Measurements from ENCODE around the gene RAMP3. TPM values are rescaled to one million over a fixed set of nuclear protein-coding genes. Genes with fewer than 3 reads are reported as not detected.

RAMP3 gene
- total RNA-seq, 5 donors from 2014 or later (not counting 1 experiment from before 2014, with no cell fraction given), result 0.19 to 0.63 (median 0.45) TPM; not detected in 1

- 87% methylated on average over 14 of the region's 15 CpGs for WGBS (ENCODE audit: insufficient coverage)
These were observed 33.0 kb downstream of the RAMP3 start for GRCh38 chr7:45190406-45191165.

DNA sequence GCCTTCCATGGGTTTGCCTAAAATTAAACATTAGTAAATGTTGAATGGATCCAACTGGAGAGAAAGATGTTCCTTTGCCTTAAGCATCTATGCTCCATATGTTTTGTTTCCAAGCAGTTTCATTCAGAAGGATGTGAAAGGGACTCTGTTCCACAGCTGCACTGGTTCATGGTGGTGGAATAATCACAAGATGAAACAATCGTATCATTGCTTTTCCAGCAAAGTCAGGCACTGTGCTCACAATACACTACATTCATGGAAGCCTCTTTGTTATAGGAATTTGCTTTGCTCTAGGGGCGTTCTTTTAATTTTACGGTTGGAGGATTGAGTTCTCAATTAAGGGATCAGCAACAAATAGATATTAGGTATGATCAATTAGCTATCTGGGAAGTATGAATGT lies 33.8 kb downstream of the RAMP3 start:
- Histone ChIP-seq H3K27ac (ENCODE audit: low read length) (no peak overlapping the region), H3K4me3 (ENCODE audit: control insufficient read depth in 1 of 2, extremely low read depth in 1 of 2, low read length in 1 of 2) (no peak overlapping the region), H3K9me3 (no peaks in the 10 kb centered on the region), H3K4me1 (ENCODE audit: control insufficient read depth in 1 of 2, extremely low read depth in 1 of 2, insufficient read depth in 2 of 2, low read length in 2 of 2) (no peaks in the 10 kb centered on the region), H3K36me3 (ENCODE audit: control insufficient read depth in 2 of 2, extremely low read depth in 1 of 2, insufficient read depth in 1 of 2, low read length in 1 of 2) (no peaks in the 10 kb centered on the region), H3K27me3 (replicated peaks in 1 of 2; ENCODE audit: control insufficient read depth in 2 of 2, extremely low read depth in 1 of 2, insufficient read depth in 2 of 2, low read length in 1 of 2) (peaks cover 0 to 47% of the 10 kb centered on the region in 2 experiments)
- Mint-ChIP-seq H3K4me1 (no peaks in the 10 kb centered on the region), H3K4me3 (no peak overlapping the region), H3K27me3 (peaks cover 20 to 22% of the 10 kb centered on the region in 2 donors), H3K9me3 (no peaks in the 10 kb centered on the region), H3K27ac (no peak overlapping the region), H3K36me3 (no peaks in the 10 kb centered on the region)
- POLR2A ChIA-PET, result no interaction called here
- CTCF ChIA-PET, result no interaction called here
- DNase-seq (no peak), ATAC-seq (replicated peaks in 1 of 4) (no peak)
- WGBS (ENCODE audit: insufficient coverage), result no CpG with 5 or more reads among the region's 3 CpGs

More at GRCh38 chr7:45190406-45191165, 33.0 kb downstream of the RAMP3 start:
- H3K4me3 ChIP-seq (ENCODE audit: control insufficient read depth in 1 of 2, extremely low read depth in 1 of 2, low read length in 1 of 2), result no peak overlapping the region
- Mint-ChIP-seq H3K4me1 (no peaks in the 10 kb centered on the region), H3K27ac (no peak overlapping the region), H3K9me3 (no peaks in the 10 kb centered on the region), H3K27me3 (peaks cover 19 to 20% of the 10 kb centered on the region in 2 donors), H3K36me3 (no peaks in the 10 kb centered on the region), H3K4me3 (no peak overlapping the region)
- H3K27ac ChIP-seq (ENCODE audit: low read length), result no peak overlapping the region
- H3K36me3 ChIP-seq (ENCODE audit: control insufficient read depth in 2 of 2, extremely low read depth in 1 of 2, insufficient read depth in 1 of 2, low read length in 1 of 2), result no peaks in the 10 kb centered on the region
- no peaks in the 10 kb centered on the region for H3K9me3 ChIP-seq
- no peak for ATAC-seq (replicated peaks in 1 of 4)
- ChIA-PET POLR2A (no interaction called here), CTCF (interaction anchor here in 1 of 2 donors (0.7 kb wide), 1 partner anchor 454 kb away, joined by 3 read pairs; no protein-coding TSS in a partner anchor)
- H3K4me1 ChIP-seq (ENCODE audit: control insufficient read depth in 1 of 2, extremely low read depth in 1 of 2, insufficient read depth in 2 of 2, low read length in 2 of 2), result no peaks in the 10 kb centered on the region
- peaks cover 0 to 50% of the 10 kb centered on the region in 2 experiments for H3K27me3 ChIP-seq (replicated peaks in 1 of 2; ENCODE audit: control insufficient read depth in 2 of 2, extremely low read depth in 1 of 2, insufficient read depth in 2 of 2, low read length in 1 of 2)
- no peak for DNase-seq

- no peaks in the 10 kb centered on the region for H3K36me3 ChIP-seq (ENCODE audit: control insufficient read depth in 2 of 2, extremely low read depth in 1 of 2, insufficient read depth in 1 of 2, low read length in 1 of 2)
- no peak overlapping the region for H3K4me3 ChIP-seq (ENCODE audit: control insufficient read depth in 1 of 2, extremely low read depth in 1 of 2, low read length in 1 of 2)
- no peak overlapping the region for H3K4me3 Mint-ChIP-seq
- H3K27ac ChIP-seq (ENCODE audit: low read length), result no peak overlapping the region
- WGBS (ENCODE audit: insufficient coverage), result 24% methylated on average over 3 of the region's 11 CpGs
- POLR2A ChIA-PET, result no interaction called here
- H3K27me3 Mint-ChIP-seq, result peaks cover 13 to 26% of the 10 kb centered on the region in 2 donors
- CTCF ChIA-PET, result no interaction called here
- ATAC-seq (replicated peaks in 1 of 4), result no peak
- no peaks in the 10 kb centered on the region for H3K4me1 Mint-ChIP-seq
- H3K4me1 ChIP-seq (ENCODE audit: control insufficient read depth in 1 of 2, extremely low read depth in 1 of 2, insufficient read depth in 2 of 2, low read length in 2 of 2), result no peaks in the 10 kb centered on the region
- H3K27ac Mint-ChIP-seq, result no peak overlapping the region
- no peak for DNase-seq
- peaks cover 0 to 42% of the 10 kb centered on the region in 2 experiments for H3K27me3 ChIP-seq (replicated peaks in 1 of 2; ENCODE audit: control insufficient read depth in 2 of 2, extremely low read depth in 1 of 2, insufficient read depth in 2 of 2, low read length in 1 of 2)
- H3K9me3 ChIP-seq, result no peaks in the 10 kb centered on the region
- no peaks in the 10 kb centered on the region for H3K9me3 Mint-ChIP-seq
- H3K36me3 Mint-ChIP-seq, result no peaks in the 10 kb centered on the region
These were observed 35.0 kb downstream of the RAMP3 start for GRCh38 chr7:45192621-45193041.

- Mint-ChIP-seq H3K27ac (no peak overlapping the region), H3K4me3 (no peak overlapping the region), H3K27me3 (peaks cover 13 to 26% of the 10 kb centered on the region in 2 donors), H3K9me3 (no peaks in the 10 kb centered on the region), H3K36me3 (no peaks in the 10 kb centered on the region), H3K4me1 (no peaks in the 10 kb centered on the region)
- CTCF ChIA-PET, result no interaction called here
- Histone ChIP-seq H3K27me3 (replicated peaks in 1 of 2; ENCODE audit: control insufficient read depth in 2 of 2, extremely low read depth in 1 of 2, insufficient read depth in 2 of 2, low read length in 1 of 2) (peaks cover 0 to 35% of the 10 kb centered on the region in 2 experiments), H3K36me3 (ENCODE audit: control insufficient read depth in 2 of 2, extremely low read depth in 1 of 2, insufficient read depth in 1 of 2, low read length in 1 of 2) (no peaks in the 10 kb centered on the region), H3K4me3 (ENCODE audit: control insufficient read depth in 1 of 2, extremely low read depth in 1 of 2, low read length in 1 of 2) (no peak overlapping the region), H3K4me1 (ENCODE audit: control insufficient read depth in 1 of 2, extremely low read depth in 1 of 2, insufficient read depth in 2 of 2, low read length in 2 of 2) (no peaks in the 10 kb centered on the region), H3K9me3 (no peaks in the 10 kb centered on the region), H3K27ac (ENCODE audit: low read length) (no peak overlapping the region)
- DNase-seq, result no peak
- WGBS (ENCODE audit: insufficient coverage), result 90% methylated on average over 4 of the region's 4 CpGs
- POLR2A ChIA-PET, result no interaction called here
- ATAC-seq (replicated peaks in 1 of 4), result no peak
These were observed 36.2 kb downstream of the RAMP3 start for GRCh38 chr7:45193828-45194227.

DNA sequence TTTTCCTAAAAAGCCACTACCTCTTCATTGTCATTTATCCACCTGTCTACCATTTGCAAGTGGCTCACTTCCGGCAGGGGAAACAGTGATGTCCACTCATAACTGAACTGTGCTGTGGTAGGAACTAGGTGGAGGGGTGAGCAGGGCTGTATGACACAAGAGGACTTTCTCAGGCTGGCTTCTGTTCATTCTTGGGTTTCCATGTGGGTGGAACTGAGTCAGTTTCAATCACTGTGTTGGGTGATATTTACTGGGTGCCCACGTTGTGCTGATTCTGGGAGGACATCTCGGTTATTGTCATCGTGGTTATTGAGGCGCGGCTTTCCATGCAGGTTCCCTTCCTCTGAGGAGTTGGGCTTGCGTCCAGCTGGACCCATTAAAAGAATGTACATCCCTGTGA lies 38.8 kb downstream of the RAMP3 start:
- WGBS (ENCODE audit: insufficient coverage), result 7% methylated on average over 5 of the region's 7 CpGs

DNA sequence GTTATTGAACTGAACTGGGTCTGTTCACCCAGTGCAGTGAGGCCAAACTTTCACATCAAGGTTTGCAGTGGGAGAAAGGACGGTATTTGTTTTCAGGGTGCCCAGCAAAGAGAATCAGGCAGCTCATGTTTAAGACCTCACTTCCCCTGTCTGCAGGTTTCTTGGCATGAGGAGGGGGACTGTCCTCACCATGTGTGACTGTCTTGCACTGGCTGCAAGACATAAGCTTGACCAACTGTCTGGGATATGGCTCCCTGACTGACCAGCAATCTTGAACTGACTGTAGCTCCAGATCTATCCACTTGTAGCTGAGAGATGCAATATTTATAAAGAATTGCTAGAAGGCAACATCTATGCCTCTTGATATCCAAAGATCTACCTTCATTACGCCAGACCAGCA lies 39.9 kb downstream of the RAMP3 start:
- Histone ChIP-seq H3K4me3 (ENCODE audit: control insufficient read depth in 1 of 2, extremely low read depth in 1 of 2, low read length in 1 of 2) (no peak overlapping the region), H3K27me3 (replicated peaks in 1 of 2; ENCODE audit: control insufficient read depth in 2 of 2, extremely low read depth in 1 of 2, insufficient read depth in 2 of 2, low read length in 1 of 2) (peaks cover 0 to 19% of the 10 kb centered on the region in 2 experiments), H3K36me3 (ENCODE audit: control insufficient read depth in 2 of 2, extremely low read depth in 1 of 2, insufficient read depth in 1 of 2, low read length in 1 of 2) (no peaks in the 10 kb centered on the region), H3K27ac (ENCODE audit: low read length) (no peak overlapping the region), H3K4me1 (ENCODE audit: control insufficient read depth in 1 of 2, extremely low read depth in 1 of 2, insufficient read depth in 2 of 2, low read length in 2 of 2) (no peaks in the 10 kb centered on the region), H3K9me3 (no peaks in the 10 kb centered on the region)
- Mint-ChIP-seq H3K36me3 (no peaks in the 10 kb centered on the region), H3K4me1 (no peaks in the 10 kb centered on the region), H3K27me3 (peaks cover 6 to 17% of the 10 kb centered on the region in 2 donors), H3K4me3 (no peak overlapping the region), H3K27ac (no peak overlapping the region), H3K9me3 (no peaks in the 10 kb centered on the region)
- 100% methylated on average over 1 of the region's 2 CpGs for WGBS (ENCODE audit: insufficient coverage)
- ChIA-PET POLR2A (interaction anchor here in 1 of 2 donors (0.6 kb wide), 1 partner anchor 32 kb away, joined by 3 read pairs; no protein-coding TSS in a partner anchor), CTCF (no interaction called here)
- ATAC-seq (replicated peaks in 1 of 4) (no peak), DNase-seq (no peak)

More for the DNA sequence above, 38.8 kb downstream of the RAMP3 start:
- no peak for DNase-seq
- H3K4me3 ChIP-seq (ENCODE audit: control insufficient read depth in 1 of 2, extremely low read depth in 1 of 2, low read length in 1 of 2), result no peak overlapping the region
- no peaks in the 10 kb centered on the region for H3K9me3 ChIP-seq
- Mint-ChIP-seq H3K4me3 (no peak overlapping the region), H3K9me3 (no peaks in the 10 kb centered on the region), H3K4me1 (no peaks in the 10 kb centered on the region), H3K27ac (no peak overlapping the region), H3K36me3 (no peaks in the 10 kb centered on the region), H3K27me3 (peaks cover 11 to 22% of the 10 kb centered on the region in 2 donors)
- ChIA-PET CTCF (no interaction called here), POLR2A (no interaction called here)
- H3K27ac ChIP-seq (ENCODE audit: low read length), result no peak overlapping the region
- no peaks in the 10 kb centered on the region for H3K4me1 ChIP-seq (ENCODE audit: control insufficient read depth in 1 of 2, extremely low read depth in 1 of 2, insufficient read depth in 2 of 2, low read length in 2 of 2)
- peaks cover 0 to 16% of the 10 kb centered on the region in 2 experiments for H3K27me3 ChIP-seq (replicated peaks in 1 of 2; ENCODE audit: control insufficient read depth in 2 of 2, extremely low read depth in 1 of 2, insufficient read depth in 2 of 2, low read length in 1 of 2)
- no peaks in the 10 kb centered on the region for H3K36me3 ChIP-seq (ENCODE audit: control insufficient read depth in 2 of 2, extremely low read depth in 1 of 2, insufficient read depth in 1 of 2, low read length in 1 of 2)
- no peak for ATAC-seq (replicated peaks in 1 of 4)

Measured in T-cell (primary cell).